Right lobe of liver (tissue), 4 donors: Measurements from ENCODE around the gene PFKM.

ENCODE experiments used
- CTCF ChIP-seq, 4 donors: fragments of 200-600 bp in 3 of 4; fragments of 450-650 bp in 1 of 4; IDR thresholded peaks; one replicate each; pipeline versions ENCODE4 v1.5.1 to v1.8.0; 2016 to 2022; ENCODE audit warnings: antibody characterized with exemption in 4 of 4, mild to moderate bottlenecking in 2 of 4
- POLR2A ChIP-seq: fragments of 450-650 bp; IDR thresholded peaks from one replicate; pipeline ENCODE4 v1.6.1; 2017; ENCODE audit warnings: antibody characterized with exemption, mild to moderate bottlenecking
- donor health status: DM: no; HTN: no; CAD: no.
- donor health status: DM: no; HTN: no; CAD: no.
- donor health status: DM: no; HTN: yes; CAD: no.

GRCh38 chr12:48118284-48118871, 786 bp upstream of the PFKM start:
- TF ChIP-seq POLR2A (no peak), CTCF (IDR thresholded peaks at IDR 0.05) (no peak)
